ENCODE results near the gene TP53TG3E. TPM values are rescaled to one million over a fixed set of nuclear protein-coding genes. Genes with fewer than 3 reads are reported as not detected.
"Not testable (repeated sequence)": the region's sequence is repeated elsewhere in the genome, so short reads cannot be mapped to it uniquely, and the experiment has no call there.

Gene TP53TG3E
- total RNA-seq = not detected
- polyA plus RNA-seq (ENCODE audit: insufficient read length in 6 of 6) = under 1 TPM in 1 of 6 donors, not detected in 5; 0.07 TPM
- long read RNA-seq, donor 1 = 0 reads
- long read RNA-seq, donor 2 = 0 reads
- long read RNA-seq, donor 3 = 0 reads
- long read RNA-seq, donor 4 = 0 reads
- long read RNA-seq, donor 5 = 0 reads
- long read RNA-seq, donor 6 = 0 reads
- long read RNA-seq, donor 7 = 0 reads
- long read RNA-seq, donor 8 = 0 reads
- long read RNA-seq, donor 9 = 0 reads
- long read RNA-seq, donor 10 = 0 reads
- long read RNA-seq, donor 11 = 0 reads
- long read RNA-seq, donor 12 = 0 reads

- H3K27me3 ChIP-seq; H3K27ac ChIP-seq; H3K36me3 ChIP-seq; H3K4me1 ChIP-seq; H3K9me3 ChIP-seq; ATAC-seq; H3K4me3 ChIP-seq; DNase-seq; intact Hi-C loops (cut with DNase I): not testable (repeated sequence)
Observed at GRCh38 chr16:33304006-33304405, at the start of gene TP53TG3E. Gene TP53TG3E, plus strand, starts transcription at chr16:33304306. Its CDS starts 68 bp downstream, at chr16:33304374.

GRCh38 chr16:33336226-33337012 lies 32.3 kb downstream of the TP53TG3E start:
- intact Hi-C loops (cut with DNase I); ATAC-seq: not testable (repeated sequence)
- peak in 2 of 4 donors; percentile 83 to 96 for DNase-seq

GRCh38 chr16:33337627-33338542 lies 33.8 kb downstream of the TP53TG3E start:
- H3K4me3 ChIP-seq; H3K36me3 ChIP-seq; ATAC-seq; H3K27ac ChIP-seq; intact Hi-C loops (cut with DNase I); H3K9me3 ChIP-seq; H3K4me1 ChIP-seq; H3K27me3 ChIP-seq: not testable (repeated sequence)
- DNase-seq = peak in 2 of 4 donors; percentile 83 to 94

More at GRCh38 chr16:33336226-33337012, 32.3 kb downstream of the TP53TG3E start:
- H3K4me3 ChIP-seq, H3K4me1 ChIP-seq, H3K27ac ChIP-seq, H3K27me3 ChIP-seq, H3K9me3 ChIP-seq, H3K36me3 ChIP-seq: not testable (repeated sequence)

GRCh38 chr16:33338543-33338951 lies 34.4 kb downstream of the TP53TG3E start:
- DNase-seq = peak in 2 of 4 donors; percentile 64 to 83
- ATAC-seq; H3K9me3 ChIP-seq; H3K36me3 ChIP-seq; H3K4me3 ChIP-seq; H3K27ac ChIP-seq; H3K4me1 ChIP-seq; H3K27me3 ChIP-seq; intact Hi-C loops (cut with DNase I): not testable (repeated sequence)

- H3K9me3 ChIP-seq; H3K27ac ChIP-seq; H3K36me3 ChIP-seq; H3K4me3 ChIP-seq; H3K4me1 ChIP-seq; H3K27me3 ChIP-seq; intact Hi-C loops (cut with DNase I): not testable (repeated sequence)
- peak; percentile 44 for ATAC-seq
- DNase-seq = peak in 2 of 4 donors; percentile 82 to 97
Observed at GRCh38 chr16:33339093-33340061, 35.3 kb downstream of the TP53TG3E start.

Other genes with a start within 250 kb of the TP53TG3E start
- gene TP53TG3C, start 110.1 kb upstream of the TP53TG3E start, total RNA-seq = under 1 TPM in 1 of 2 donors, not detected in 1; 0.18 TPM
- gene TP53TG3C, start 110.1 kb upstream of the TP53TG3E start, polyA plus RNA-seq (ENCODE audit: insufficient read length in 6 of 6) = under 1 TPM in 1 of 6 donors, not detected in 5; 0.11 TPM
- not detected for gene TP53TG3B, start 56.5 kb downstream of the TP53TG3E start, total RNA-seq
- gene TP53TG3B, start 56.5 kb downstream of the TP53TG3E start, polyA plus RNA-seq (ENCODE audit: insufficient read length in 6 of 6) = not detected
- under 1 TPM in 1 of 2 donors, not detected in 1; 0.15 TPM for gene TP53TG3F, start 155.3 kb downstream of the TP53TG3E start, total RNA-seq
- not detected for gene TP53TG3F, start 155.3 kb downstream of the TP53TG3E start, polyA plus RNA-seq (ENCODE audit: insufficient read length in 6 of 6)